Erythroblast (primary cell): ENCODE measurements around the gene MINDY4.

ENCODE experiments used
- GATA1 ChIP-seq: IDR thresholded peaks from 2 replicates; pipeline ENCODE4 v1.6.1; 2011; ENCODE audit warnings: low read depth, mild to moderate bottlenecking, control low read depth, low read length, moderate library complexity
- POLR2A ChIP-seq: IDR thresholded peaks from 2 replicates; pipeline ENCODE4 v1.6.1; 2011; ENCODE audit warnings: mild to moderate bottlenecking, low read length

DNA sequence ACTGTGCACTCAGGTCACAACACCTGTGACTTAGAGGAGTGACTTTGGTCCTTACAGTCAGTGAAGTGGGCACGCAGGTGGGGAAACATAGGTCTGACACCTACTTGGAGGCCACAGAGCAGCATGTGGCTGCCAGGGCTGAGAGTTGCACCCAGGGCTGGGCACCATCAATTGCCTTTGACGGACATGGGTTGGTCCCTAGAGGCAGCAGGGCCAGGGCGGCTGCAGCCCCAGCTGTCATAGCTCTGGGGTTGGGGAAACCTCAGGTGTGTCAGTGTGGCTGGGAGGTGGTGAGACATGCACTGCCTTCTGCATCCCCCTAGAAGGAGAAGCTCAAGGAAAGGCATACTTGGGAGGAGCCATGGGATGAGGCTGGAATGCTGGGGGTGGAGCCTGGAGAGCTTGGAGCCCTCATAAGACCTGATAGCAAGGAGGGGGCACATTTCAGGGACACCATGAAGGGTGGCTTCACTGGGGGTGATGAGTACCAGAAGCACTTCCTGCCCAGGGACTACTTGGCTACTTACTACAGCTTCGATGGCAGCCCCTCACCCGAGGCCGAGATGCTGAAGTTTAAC lies 19.4 kb upstream of the MINDY4 start, which contains the start of gene INMT:
- TF ChIP-seq POLR2A = no peak
- no peak for TF ChIP-seq GATA1
